Neutrophil (primary cell): ENCODE results near the gene GABRE.

Experiments used
- H3K27ac ChIP-seq: fragments of 200-600 bp; sonication (generic); 2 replicates; pipeline ENCODE4 v1.5.1; 2016; ENCODE audit warnings: mild to moderate bottlenecking, moderate library complexity
- H3K27me3 ChIP-seq: fragments of 200-600 bp; sonication (generic); 2 replicates; pipeline ENCODE4 v1.6.0; 2016; ENCODE audit warnings: mild to moderate bottlenecking
- H3K36me3 ChIP-seq: fragments of 200-600 bp; sonication (generic); 2 replicates; pipeline ENCODE4 v1.5.1; 2017
- H3K4me1 ChIP-seq, 2 experiments: fragments of 200-600 bp in 1 of 2; sonication (generic) in 1 of 2; 1 replicate in 1 of 2; 2 replicates in 1 of 2; pipeline versions ENCODE4 v1.5.1 to v1.6.1; 2013 to 2016; ENCODE audit warnings: low read depth in 1 of 2, low read length in 1 of 2, mild to moderate bottlenecking in 1 of 2, moderate library complexity in 1 of 2; ENCODE audit not compliant: control insufficient read depth in 1 of 2, insufficient read depth in 1 of 2
- H3K4me3 ChIP-seq, 2 experiments: fragments of 200-600 bp in 1 of 2; sonication (generic) in 1 of 2; 1 replicate in 1 of 2; 2 replicates in 1 of 2; pipeline ENCODE4 v1.5.1; 2013 to 2016; ENCODE audit warnings: low read depth in 1 of 2, low read length in 1 of 2, mild to moderate bottlenecking in 1 of 2, moderate library complexity in 1 of 2
- H3K9me3 ChIP-seq: fragments of 200-600 bp; sonication (generic); 2 replicates; pipeline ENCODE4 v1.5.1; 2016
- CTCF ChIP-seq: fragments of 200-600 bp; sonication (generic); IDR thresholded peaks from 2 replicates; pipeline ENCODE4 v1.5.1; 2016; ENCODE audit warnings: antibody characterized with exemption

Gene GABRE

GRCh38 chrX:151984328-151984727 is 9.9 kb upstream of the GABRE start:
- TF ChIP-seq CTCF, result no peak
- Histone ChIP-seq H3K27ac (no peak overlapping the region), H3K36me3 (no peaks in the 10 kb centered on the region), H3K27me3 (no peaks in the 10 kb centered on the region), H3K4me1 (no peaks in the 10 kb centered on the region), H3K9me3 (no peaks in the 10 kb centered on the region), H3K4me3 (no peak overlapping the region)

GRCh38 chrX:151983186-151983585 is 8.7 kb upstream of the GABRE start:
- Histone ChIP-seq H3K4me3 (no peak overlapping the region), H3K36me3 (no peaks in the 10 kb centered on the region), H3K4me1 (no peaks in the 10 kb centered on the region), H3K9me3 (no peaks in the 10 kb centered on the region), H3K27ac (no peak overlapping the region), H3K27me3 (no peaks in the 10 kb centered on the region)
- no peak for TF ChIP-seq CTCF

GRCh38 chrX:151982222-151982621 is 7.7 kb upstream of the GABRE start:
- no peaks in the 10 kb centered on the region for H3K9me3 ChIP-seq
- no peak overlapping the region for H3K27ac ChIP-seq
- no peak for TF ChIP-seq CTCF
- no peaks in the 10 kb centered on the region for H3K4me1 ChIP-seq
- no peaks in the 10 kb centered on the region for H3K36me3 ChIP-seq
- H3K27me3 ChIP-seq, result no peaks in the 10 kb centered on the region
- no peak overlapping the region for H3K4me3 ChIP-seq

GRCh38 chrX:151981129-151981528 is 6.7 kb upstream of the GABRE start:
- H3K27me3 ChIP-seq, result peaks cover 4% of the 10 kb centered on the region
- no peak overlapping the region for H3K27ac ChIP-seq
- no peaks in the 10 kb centered on the region for H3K9me3 ChIP-seq
- H3K36me3 ChIP-seq, result no peaks in the 10 kb centered on the region
- TF ChIP-seq CTCF, result no peak
- H3K4me1 ChIP-seq, result no peaks in the 10 kb centered on the region
- no peak overlapping the region for H3K4me3 ChIP-seq

- no peak overlapping the region for H3K27ac ChIP-seq
- no peaks in the 10 kb centered on the region for H3K36me3 ChIP-seq
- TF ChIP-seq CTCF, result no peak
- no peaks in the 10 kb centered on the region for H3K9me3 ChIP-seq
- peaks cover 36% of the 10 kb centered on the region for H3K27me3 ChIP-seq
- no peaks in the 10 kb centered on the region for H3K4me1 ChIP-seq
- no peak overlapping the region for H3K4me3 ChIP-seq
Observed at GRCh38 chrX:151977923-151978322, 3.4 kb upstream of the GABRE start.

- no peak for TF ChIP-seq CTCF
- H3K4me1 ChIP-seq, result no peaks in the 10 kb centered on the region
- H3K36me3 ChIP-seq, result no peaks in the 10 kb centered on the region
- H3K27me3 ChIP-seq, result peaks cover 37% of the 10 kb centered on the region
- no peaks in the 10 kb centered on the region for H3K9me3 ChIP-seq
- no peak overlapping the region for H3K4me3 ChIP-seq
- H3K27ac ChIP-seq, result no peak overlapping the region
Observed at GRCh38 chrX:151977009-151977408, 2.5 kb upstream of the GABRE start.
